Ovary (tissue), 3 donors: ENCODE data around the gene PCDHGB6.

Experiments
- CTCF ChIP-seq, 3 donors: fragments of 450-650 bp in 2 of 3; fragments of 200-600 bp in 1 of 3; IDR thresholded peaks; one replicate each; pipeline versions ENCODE4 v1.5.1 to v1.8.0; 2016 to 2022; ENCODE audit warnings: antibody characterized with exemption in 3 of 3, mild to moderate bottlenecking in 1 of 3
- EP300 ChIP-seq: sonication (generic); formaldehyde crosslinking; IDR thresholded peaks from one replicate; pipeline ENCODE4 v1.6.1; 2017; ENCODE audit warnings: antibody characterized with exemption
- POLR2A ChIP-seq: fragments of 450-650 bp; IDR thresholded peaks from one replicate; pipeline ENCODE4 v1.6.1; 2017; ENCODE audit warnings: antibody characterized with exemption, mild to moderate bottlenecking, moderate library complexity
- donor health status: DM: no; HTN: no; CAD: no.

GRCh38 chr5:141369994-141370848 lies 37.6 kb upstream of the PCDHGB6 start, which contains the start of gene PCDHGB3:
- no peak for TF ChIP-seq POLR2A
- no peak for TF ChIP-seq CTCF (IDR thresholded peaks at IDR 0.05)
- no peak for TF ChIP-seq EP300
